MM.1S (cell line): ENCODE data around the gene MYLK4.

Experiments used
- CTCF ChIP-seq: fragments of 300-600 bp; sonication (generic); IDR thresholded peaks from 2 replicates; pipeline ENCODE4 v1.5.1; 2016; ENCODE audit warnings: antibody characterized with exemption, low read length, mixed read lengths
- EZH2 ChIP-seq: fragments of 300-600 bp; sonication (generic); optimal IDR thresholded peaks from 2 replicates; pipeline ENCODE3; 2017; ENCODE audit warnings: low read depth, mild to moderate bottlenecking, antibody characterized with exemption, low read length, mixed read lengths

DNA sequence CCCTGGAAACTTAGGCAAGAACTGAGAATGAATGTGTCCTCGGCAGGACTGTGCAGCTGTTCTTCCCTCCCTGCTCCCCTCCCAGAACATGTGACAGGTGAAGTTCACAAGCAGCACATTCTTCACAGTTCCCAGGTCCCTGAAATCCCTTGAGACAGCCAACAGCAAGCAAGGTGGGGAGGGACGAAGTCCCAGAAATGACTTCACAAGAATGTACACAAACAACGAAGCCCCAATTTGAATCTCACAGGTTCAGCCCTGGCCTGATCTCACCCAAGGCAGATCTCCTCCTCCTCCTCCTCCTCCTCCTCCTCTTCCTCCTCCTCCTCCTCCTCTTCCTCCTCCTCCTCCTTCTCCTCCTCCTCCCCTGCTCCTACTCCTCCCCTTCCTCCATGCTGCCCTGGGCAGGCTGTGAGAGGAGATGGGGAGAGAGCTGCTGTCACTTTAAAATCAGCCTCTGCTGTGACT lies 46.9 kb upstream of the MYLK4 start:
- TF ChIP-seq CTCF (no peak), EZH2 (no peak)
